Esophagus squamous epithelium (tissue), 4 donors: ENCODE measurements around the gene PHF19.

Source experiments
- CTCF ChIP-seq, 6 experiments: fragments of 450-650 bp in 4 of 6; fragments of 200-600 bp in 2 of 6; sonication (generic) in 2 of 6; IDR thresholded peaks; one replicate each; pipeline ENCODE4 v1.5.1; 2016 to 2019; ENCODE audit warnings: antibody characterized with exemption in 6 of 6, mild to moderate bottlenecking in 4 of 6, moderate library complexity in 4 of 6
- POLR2A ChIP-seq, 4 donors: fragments of 450-650 bp; IDR thresholded peaks; one replicate each; pipeline ENCODE4 v1.6.1; 2017; ENCODE audit warnings: antibody characterized with exemption in 4 of 4, mild to moderate bottlenecking in 4 of 4, moderate library complexity in 3 of 4

- no peak for TF ChIP-seq CTCF (IDR thresholded peaks at IDR 0.05)
- TF ChIP-seq POLR2A (IDR thresholded peaks at IDR 0.05), result no peak
Measured at GRCh38 chr9:120901755-120902568, 25.0 kb upstream of the PHF19 start.
